ENCODE results near the gene BARX2.

- TF ChIP-seq EZH2 (IDR thresholded peaks at IDR 0.05; ENCODE audit: low read length, unreplicated experiment) = no peak
- TF ChIP-seq CTCF (conservative IDR thresholded peaks at IDR 0.05; ENCODE audit: low read depth, low read length) = no peak
- TF ChIP-seq EZH2phosphoT487 (IDR thresholded peaks at IDR 0.05; ENCODE audit: borderline replicate concordance, low read length) = no peak
Observed at GRCh38 chr11:129380413-129380812, 4.8 kb downstream of the BARX2 start.

Data from PC-3 (cell line).